ENCODE data around the gene PRKCE.

DNA sequence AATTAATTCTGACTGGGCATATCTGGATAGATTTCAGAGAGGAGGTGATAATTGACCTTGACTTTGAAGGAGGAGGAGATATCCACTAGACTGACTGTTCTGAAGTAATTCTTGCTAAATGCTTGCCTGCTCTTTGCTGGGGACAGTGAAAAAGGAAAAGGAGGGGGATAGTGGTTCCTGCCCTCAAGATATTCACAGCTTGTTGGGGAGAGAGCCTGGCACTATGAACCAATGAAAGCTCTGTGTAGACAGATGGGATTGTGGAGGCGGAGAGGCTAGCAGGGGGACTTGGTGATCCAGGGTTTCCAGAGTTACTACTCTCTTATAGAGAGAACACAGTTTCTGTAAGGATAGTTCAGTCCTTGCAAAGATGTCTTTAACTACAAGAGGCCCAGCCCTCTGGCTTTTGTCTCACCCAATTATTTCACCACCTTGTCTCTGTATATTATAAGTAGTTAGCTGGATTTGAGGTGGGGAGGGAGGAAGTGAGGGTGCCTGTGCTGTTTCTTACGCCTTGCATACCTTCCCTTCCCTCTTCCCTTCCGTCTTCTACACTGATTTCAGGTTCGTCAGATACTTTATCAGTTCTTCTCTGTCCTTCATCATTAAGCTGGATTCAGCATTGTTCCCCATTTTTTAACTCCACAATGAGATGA, 190.4 kb downstream of the PRKCE start:
- TF ChIP-seq GATA3 (IDR thresholded peaks at IDR 0.05; ENCODE audit: low read depth, low read length) (no peak), GATA2 (IDR thresholded peaks at IDR 0.05; ENCODE audit: low read depth, low read length) (no peak)
